GM18907 (cell line): ENCODE measurements around the gene HCK.
"Not testable (repeated sequence)": the region's sequence is repeated elsewhere in the genome, so short reads cannot be mapped to it uniquely, and the experiment has no call there.

Experiments used
- ATAC-seq: cut with Tn5 transposase; IDR thresholded peaks from one replicate; pipeline ENCODE4 v1.9.1; 2021; ENCODE audit warnings: mild to moderate bottlenecking, moderate library complexity; ENCODE audit not compliant: unreplicated experiment

Gene HCK

GRCh38 chr20:32089637-32090362 is 37.8 kb downstream of the HCK start:
- ATAC-seq, result no peak

DNA sequence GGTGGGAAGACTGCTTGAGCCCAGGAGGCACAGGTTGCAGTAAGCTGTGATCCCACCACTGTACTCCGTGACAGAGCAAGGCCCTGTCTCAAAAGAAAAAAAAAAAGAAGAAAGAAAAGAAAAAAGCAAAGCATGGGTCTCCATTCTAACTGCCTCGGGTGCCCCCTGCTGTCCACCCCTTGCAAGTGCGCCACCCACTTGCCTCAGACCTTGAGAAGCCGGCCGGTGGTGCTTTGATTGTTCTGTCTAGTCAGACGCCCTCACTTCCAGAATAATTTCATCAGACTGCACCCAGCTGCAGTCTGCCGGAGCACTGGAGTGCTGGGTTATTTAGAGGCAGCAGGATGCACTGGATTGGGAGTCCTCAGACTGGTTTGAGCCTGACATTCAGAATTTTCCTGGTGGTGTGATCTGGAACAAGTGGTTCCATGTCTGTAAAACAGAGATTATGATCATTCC is 39.9 kb downstream of the HCK start:
- ATAC-seq, result peak; percentile 67

DNA sequence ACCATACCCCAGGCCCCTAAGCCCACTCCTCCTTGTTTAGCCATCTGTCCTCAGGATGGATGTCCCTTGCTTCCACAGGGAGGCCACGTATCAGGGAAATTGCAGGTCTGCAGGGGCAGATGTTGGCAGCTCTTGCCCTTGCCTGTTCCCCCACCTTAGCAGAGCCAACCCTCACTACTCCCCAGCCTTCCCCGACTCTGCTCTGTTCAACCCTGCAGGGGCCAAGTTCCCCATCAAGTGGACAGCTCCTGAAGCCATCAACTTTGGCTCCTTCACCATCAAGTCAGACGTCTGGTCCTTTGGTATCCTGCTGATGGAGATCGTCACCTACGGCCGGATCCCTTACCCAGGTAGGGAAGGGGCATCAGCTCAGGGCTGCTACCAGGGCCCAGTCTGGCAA is 46.7 kb downstream of the HCK start:
- ATAC-seq, result no peak

GRCh38 chr20:32108814-32109391 is 56.9 kb downstream of the HCK start:
- ATAC-seq, result no peak

DNA sequence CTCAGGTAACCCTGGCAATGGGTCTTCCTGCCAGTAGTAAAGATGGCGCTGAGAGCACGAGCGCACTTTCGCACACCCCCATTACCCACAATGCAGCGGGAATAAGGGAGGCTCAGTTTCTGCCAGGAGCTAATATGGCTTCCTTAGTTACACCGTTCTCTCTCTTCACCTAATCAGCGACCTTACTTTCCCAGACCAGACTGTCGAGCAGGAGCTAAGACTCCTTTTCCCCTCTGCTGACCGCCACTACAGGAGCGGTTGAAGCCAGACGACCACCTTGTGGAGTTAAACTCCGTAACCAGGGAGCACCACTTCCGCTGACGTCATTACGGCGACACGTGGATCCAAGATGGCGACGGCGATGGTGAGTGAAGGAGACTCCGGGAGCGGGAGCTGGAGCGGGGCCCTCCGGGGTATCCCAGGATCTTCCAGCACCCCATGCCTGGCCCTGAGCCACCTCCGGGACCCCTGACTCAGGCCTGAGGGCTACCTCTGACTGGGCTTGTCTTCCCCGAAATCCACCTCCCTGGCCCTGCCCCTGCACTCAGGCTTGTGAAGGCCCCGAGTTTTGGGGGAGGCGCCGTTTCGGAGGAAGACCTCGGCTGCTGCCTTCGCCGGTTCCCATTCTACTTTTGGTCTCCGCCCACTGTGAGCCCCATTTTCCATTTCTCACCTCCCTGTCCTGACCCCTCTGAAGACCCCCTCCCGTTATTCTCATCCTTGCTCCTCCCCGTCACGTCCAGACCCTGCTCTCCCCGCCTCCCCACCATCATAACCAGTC is 57.5 kb downstream of the HCK start, which contains the start of gene TM9SF4:
TSS of gene TM9SF4 (plus strand) at position 323 of the 781 bp plus-strand sequence. CDS start at position 350, 27 bp downstream.
- peak; percentile 84 for ATAC-seq

GRCh38 chr20:32110173-32110704 is 58.2 kb downstream of the HCK start:
- no peak for ATAC-seq

DNA sequence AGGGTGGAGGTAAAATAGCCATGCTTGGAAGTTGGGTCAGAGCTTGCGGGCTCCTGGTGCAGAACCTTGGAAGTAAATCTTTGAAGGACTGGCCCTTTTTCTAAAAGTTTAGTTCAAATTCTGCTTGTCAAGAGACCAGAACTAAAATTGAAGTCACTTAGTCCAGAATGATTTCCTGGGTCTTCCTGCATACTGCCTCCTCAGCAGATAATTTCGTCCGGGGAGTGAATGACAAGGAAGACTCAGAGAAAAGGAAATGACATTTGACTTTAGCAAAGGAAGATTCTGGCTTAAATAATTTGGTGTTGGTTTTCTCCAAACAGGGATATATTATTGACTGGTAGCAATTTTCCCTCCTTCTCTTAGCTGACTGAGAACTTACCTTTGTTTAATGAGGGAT is 58.7 kb downstream of the HCK start:
- ATAC-seq, result no peak

GRCh38 chr20:32111156-32111686 is 59.2 kb downstream of the HCK start:
- no peak for ATAC-seq

GRCh38 chr20:32111753-32112152 is 59.7 kb downstream of the HCK start:
- ATAC-seq, result no peak

DNA sequence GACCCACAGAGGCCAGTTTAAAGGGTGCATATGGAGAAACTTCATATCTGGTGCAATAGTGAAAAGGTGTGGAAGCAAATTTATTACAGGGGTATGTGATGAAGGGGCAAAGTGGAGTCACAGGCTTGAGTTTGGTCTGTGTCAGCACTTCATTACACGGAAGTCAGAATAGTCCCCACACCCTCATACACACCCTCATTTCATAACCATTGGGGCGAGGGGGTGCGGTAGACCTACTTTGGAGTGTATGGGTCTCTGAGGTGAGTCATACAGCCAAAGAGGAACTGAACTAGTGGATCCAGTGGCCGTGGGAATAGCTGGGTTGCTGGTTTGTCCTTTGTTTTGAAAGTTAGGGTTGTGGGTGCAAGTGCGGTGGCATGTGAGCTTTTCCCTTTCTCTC is 60.8 kb downstream of the HCK start:
- no peak for ATAC-seq

DNA sequence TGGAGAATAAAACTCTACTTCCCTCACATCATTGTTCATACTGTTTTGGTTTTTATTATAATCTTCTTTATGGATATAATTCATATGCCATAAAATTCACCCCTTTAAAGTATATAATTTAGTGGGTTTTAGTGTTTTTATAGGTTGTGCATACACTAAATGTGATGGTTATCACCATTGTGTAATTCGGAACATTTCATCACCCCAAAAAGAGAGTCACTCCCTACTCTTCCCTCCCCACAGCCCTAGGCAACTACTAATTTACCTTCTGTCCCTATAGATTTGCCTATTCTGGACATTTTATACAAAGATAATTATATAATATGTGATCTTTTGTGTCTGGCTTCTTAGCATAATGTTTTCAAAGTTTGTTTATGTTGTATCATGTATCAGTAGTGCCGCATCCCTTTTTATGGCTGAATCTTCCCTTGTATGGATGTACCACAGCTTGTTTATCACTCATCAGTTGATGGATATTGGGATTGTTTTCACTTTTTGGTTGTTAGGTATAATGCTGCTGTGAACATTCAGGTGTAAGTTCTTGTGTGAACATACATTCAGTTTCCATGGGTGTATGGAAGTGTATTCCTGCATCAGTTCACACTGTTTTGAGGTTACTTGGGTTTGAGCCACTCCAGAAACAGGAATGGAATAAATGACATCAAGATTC is 61.7 kb downstream of the HCK start:
- ATAC-seq, result no peak

DNA sequence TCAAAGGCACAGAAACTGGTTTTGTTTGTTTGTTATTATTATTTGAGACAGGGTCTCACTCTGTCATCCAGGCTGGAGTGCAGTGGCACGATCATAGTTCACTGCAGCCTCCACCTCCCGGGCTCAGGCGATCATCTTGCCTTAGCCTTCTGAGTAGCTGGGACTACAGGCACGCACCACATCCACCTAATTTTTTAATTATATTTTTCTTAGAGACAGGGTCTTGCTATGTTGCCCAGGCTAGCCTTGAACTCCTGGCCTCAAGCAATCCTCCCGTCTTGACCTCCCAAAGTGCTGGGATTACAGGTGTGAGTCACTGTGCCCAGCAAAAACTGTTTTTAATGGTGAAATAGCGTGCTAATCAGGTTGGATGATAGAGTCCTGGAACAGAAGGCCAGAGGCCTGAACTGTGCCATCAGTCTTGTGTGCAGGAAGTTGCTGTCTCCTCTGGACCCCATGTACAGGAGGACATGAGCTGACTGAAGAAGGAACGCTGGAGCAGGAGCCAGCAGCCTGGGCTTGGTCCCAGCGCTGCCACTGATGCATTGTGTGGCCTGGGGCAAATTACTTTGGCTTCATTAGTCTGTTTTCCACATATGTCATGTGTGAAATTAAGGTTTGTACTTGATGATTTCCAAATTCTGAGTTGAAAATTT is 62.4 kb downstream of the HCK start:
- ATAC-seq, result no peak

GRCh38 chr20:32115211-32115767 is 63.2 kb downstream of the HCK start:
- ATAC-seq, result no peak

GRCh38 chr20:32116079-32116521 is 64.1 kb downstream of the HCK start:
- no peak for ATAC-seq

- ATAC-seq, result not testable (repeated sequence)
Observed at GRCh38 chr20:32116796-32117195, 64.8 kb downstream of the HCK start.

DNA sequence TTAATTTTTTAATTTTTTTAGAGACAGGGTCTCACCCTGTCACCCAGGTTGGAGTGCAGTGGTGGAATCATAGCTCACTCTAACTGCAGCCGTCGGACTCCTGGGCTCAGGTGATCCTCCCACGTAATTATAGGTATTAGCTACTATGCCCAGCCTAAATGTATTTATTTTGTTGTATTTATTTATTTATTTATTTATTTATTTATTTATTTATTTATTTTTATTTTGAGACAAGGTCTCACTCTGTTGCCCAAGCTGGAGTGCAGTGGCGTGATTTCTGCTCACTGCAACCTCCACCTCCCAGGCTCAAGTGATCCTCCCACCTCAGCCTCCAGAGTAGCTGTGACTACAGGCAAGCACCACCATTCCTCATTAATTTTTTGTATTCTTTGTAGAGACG is 66.4 kb downstream of the HCK start:
- ATAC-seq, result not testable (repeated sequence)

GRCh38 chr20:32119734-32120133 is 67.7 kb downstream of the HCK start:
- ATAC-seq, result no peak

DNA sequence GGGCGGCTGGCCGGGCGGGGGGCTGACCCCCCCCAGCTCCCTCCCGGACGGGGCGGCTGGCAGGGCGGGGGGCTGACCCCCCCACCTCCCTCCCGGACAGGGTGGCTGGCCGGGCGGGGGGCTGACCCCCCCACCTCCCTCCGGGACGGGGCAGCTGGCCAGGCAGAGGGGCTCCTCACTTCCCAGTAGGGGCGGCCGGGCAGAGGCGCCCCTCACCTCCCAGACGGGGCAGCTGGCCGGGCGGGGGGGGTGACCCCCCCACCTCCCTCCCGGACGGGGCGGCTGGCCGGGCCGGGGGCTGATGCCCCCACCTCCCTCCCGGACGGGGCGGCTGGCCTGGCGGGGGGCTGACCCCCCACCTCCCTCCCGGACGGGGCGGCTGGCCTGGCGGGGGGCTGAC is 69.9 kb downstream of the HCK start:
- ATAC-seq, result not testable (repeated sequence)

- no peak for ATAC-seq
Observed at GRCh38 chr20:32123088-32123487, 71.0 kb downstream of the HCK start.
